GM12878 (cell line): ENCODE data around the gene FPGS. TPM values are rescaled to one million over a fixed set of nuclear protein-coding genes. Genes with fewer than 3 reads are reported as not detected.

Source experiments
- CBX5 ChIP-seq: sonication (generic); IDR thresholded peaks from 2 replicates; pipeline ENCODE4 v1.6.1; 2016; ENCODE audit warnings: low read depth, moderate library complexity, mild to moderate bottlenecking, inconsistent platforms
- CUX1 ChIP-seq: IDR thresholded peaks from 2 replicates; pipeline ENCODE4 v1.6.1; 2012; ENCODE audit warnings: improper control_type of control experiment, low read depth, low read length; ENCODE audit not compliant: insufficient replicate concordance
- ELK1 ChIP-seq: IDR thresholded peaks from 2 replicates; pipeline ENCODE4 v1.6.1; 2012; ENCODE audit warnings: low read depth, low read length, improper control_type of control experiment
- GATAD2B ChIP-seq: fragments of 450-650 bp; conservative IDR thresholded peaks from 2 replicates; pipeline ENCODE4 v1.6.1; 2017; ENCODE audit warnings: low read depth, mild to moderate bottlenecking, moderate library complexity
- HDAC2 ChIP-seq: fragments of 200-600 bp; sonication (generic); IDR thresholded peaks from 2 replicates; pipeline ENCODE4 v1.6.1; 2017
- HSF1 ChIP-seq: fragments of 150-350 bp; IDR thresholded peaks from 2 replicates; pipeline ENCODE4 v1.6.1; 2014; ENCODE audit warnings: mild to moderate bottlenecking, low read depth, low read length
- IKZF1 ChIP-seq: fragments of 450-650 bp; conservative IDR thresholded peaks from 2 replicates; pipeline ENCODE4 v1.6.1; 2017; ENCODE audit warnings: antibody characterized with exemption, mild to moderate bottlenecking
- PRDM15 ChIP-seq: fragments of 450-650 bp; formaldehyde crosslinking; IDR thresholded peaks from 2 replicates; pipeline ENCODE4 v1.4.0; 2020; ENCODE audit warnings: mild to moderate bottlenecking, moderate library complexity
- RCOR1 ChIP-seq: conservative IDR thresholded peaks from 2 replicates; pipeline ENCODE4 v1.6.1; 2012; ENCODE audit warnings: low read depth, low read length, improper control_type of control experiment
- SPI1 ChIP-seq: IDR thresholded peaks from 2 replicates; pipeline ENCODE4 v1.6.1; 2011; ENCODE audit warnings: low read depth, mild to moderate bottlenecking, low read length, moderate library complexity, borderline replicate concordance; ENCODE audit not compliant: insufficient read depth
- SRF ChIP-seq, 2 experiments: IDR thresholded peaks; 2 replicates each; pipeline ENCODE4 v1.6.1; 2011; ENCODE audit warnings: low read depth in 2 of 2, low read length in 2 of 2, mild to moderate bottlenecking in 1 of 2, moderate library complexity in 1 of 2
- SUPT20H ChIP-seq: IDR thresholded peaks from 2 replicates; pipeline ENCODE4 v1.6.1; 2011; ENCODE audit warnings: low read depth, mild to moderate bottlenecking, low read length, moderate library complexity, borderline replicate concordance; ENCODE audit not compliant: control insufficient read depth
- TCF12 ChIP-seq: IDR thresholded peaks from 2 replicates; pipeline ENCODE4 v1.6.1; 2011; ENCODE audit warnings: low read depth, mild to moderate bottlenecking, low read length
- WRNIP1 ChIP-seq: IDR thresholded peaks from 2 replicates; pipeline ENCODE4 v1.6.1; 2011; ENCODE audit warnings: low read depth, low read length, improper control_type of control experiment, borderline replicate concordance
- polyA plus RNA-seq, 11 experiments: library from polyadenylated mRNA; depleted of rRNA in 4 of 11; unstranded in 6 of 11; stranded (reverse) in 5 of 11; fragments of >200 nt; fragmentation: Nextera tagmentation in 4 of 11; fragmentation: Illumina TruSeq in 1 of 11; extraction: Ambion mirVana in 4 of 11; extraction: Trizol in 1 of 11; gene quantifications; 1 replicate in 1 of 11; 2 replicates in 10 of 11; pipeline versions ENCODE4 v1.2.1 to v1.2.3, GENCODE V29; 2011 to 2016; ENCODE audit warnings: inconsistent platforms in 2 of 11, missing spikeins in 2 of 11, low read depth in 1 of 11
- total RNA-seq, 4 experiments: library from RNA; depleted of rRNA in 3 of 4; stranded (reverse); fragments of >200 nt in 3 of 4; fragmentation: Illumina TruSeq in 1 of 4; extraction: Trizol in 1 of 4; gene quantifications; 2 replicates each; pipeline versions ENCODE4 v1.2.1 to v1.2.3, GENCODE V29; 2013 to 2021

FPGS gene
- total and polyA plus RNA-seq, 10 of the 15 experiments (the other 5 are each of a cell fraction or from before 2014, with no cell fraction given), result 1.2 to 127 (median 80.4) TPM

- TF ChIP-seq ELK1 (0 out of 2 replicates have a peak, but pooled peaks have one; percentile 76), GATAD2B (peak; percentile 86; the same call in 1 of the 2 replicates), TCF12 (peak; percentile 27; the same call in 1 of the 2 replicates), CBX5 (no peak), PRDM15 (CRISPR knock-in tag) (no peak), IKZF1 (peak; percentile 90), HDAC2 (no peak), SRF (IDR thresholded peaks at IDR 0.05; ENCODE audit: low read depth in 2 of 2, low read length in 2 of 2) (0 out of 4 replicates have a peak, but pooled peaks of 1 of the 2 experiments have one; percentile 33), RCOR1 (0 out of 2 replicates have a peak, but pooled peaks have one; percentile 19), SUPT20H (no peak), CUX1 (no peak), HSF1 (no peak), WRNIP1 (no peak), SPI1 (peak; percentile 11; the same call in 1 of the 2 replicates)
Measured at GRCh38 chr9:127785933-127786772, 16.5 kb upstream of the FPGS start, which contains the start of gene CDK9 (continued).
